IMR-90 (cell line): ENCODE measurements around the gene CREB5. TPM values are rescaled to one million over a fixed set of nuclear protein-coding genes. Genes with fewer than 3 reads are reported as not detected.
A peak's percentile ranks its signal among the peaks of the same experiment; 100 is the strongest.

Source experiments
- ATAC-seq: fragments of 200-7000 bp; cut with Tn5 transposase; 2 replicates; pipeline ENCODE4 v1.9.1; 2020; ENCODE audit warnings: low read depth, mild to moderate bottlenecking, moderate library complexity
- BruUV-seq: library from RNA; stranded (reverse); fragments of 400-500 nt; replicated peaks from 2 replicates; lab custom pipeline; 2021; lab: Mats Ljungman, UMichigan
- CTCF ChIA-PET: fragments of 300-600 bp; formaldehyde crosslinking; extraction: SDS; loops from one replicate; lab custom pipeline; 2021; ENCODE audit warnings: antibody characterized with exemption; lab: Yijun Ruan, JAX
- POLR2A ChIA-PET: fragments of 300-600 bp; sonication (Branson Sonifier 250); formaldehyde crosslinking; loops from one replicate; lab custom pipeline; 2022; ENCODE audit warnings: antibody characterized with exemption; ENCODE audit not compliant: unreplicated experiment; lab: Charles Lee
- DNase-seq: peaks from one replicate; pipeline ENCODE4 v3.0.0; 2013
- H2AFZ ChIP-seq: replicated peaks from 2 replicates; pipeline ENCODE3; 2013; ENCODE audit warnings: low read length, mild to moderate bottlenecking; ENCODE audit not compliant: poor library complexity
- H2AK5ac ChIP-seq: 2 replicates; pipeline ENCODE4 v1.6.1; 2013; ENCODE audit warnings: low read depth, low read length, inconsistent platforms
- H2AK9ac ChIP-seq: replicated peaks from 2 replicates; pipeline ENCODE3; 2013; ENCODE audit warnings: mild to moderate bottlenecking, low read depth, low read length, moderate library complexity; ENCODE audit not compliant: poor library complexity
- H2BK120ac ChIP-seq: 2 replicates; pipeline ENCODE4 v1.6.1; 2013; ENCODE audit warnings: low read depth, low read length, inconsistent platforms
- H2BK15ac ChIP-seq: 3 replicates; pipeline ENCODE4 v1.6.1; 2013; ENCODE audit warnings: low read depth, low read length, inconsistent platforms
- H2BK20ac ChIP-seq: 2 replicates; pipeline ENCODE4 v1.6.1; 2013; ENCODE audit warnings: low read depth, mild to moderate bottlenecking, inconsistent platforms, low read length, moderate library complexity
- H2BK5ac ChIP-seq: 2 replicates; pipeline ENCODE4 v1.6.1; 2013; ENCODE audit warnings: mild to moderate bottlenecking, low read depth, low read length, inconsistent platforms; ENCODE audit not compliant: poor library complexity, severe bottlenecking
- H3K14ac ChIP-seq: replicated peaks from 2 replicates; pipeline ENCODE4 v1.6.1; 2013; ENCODE audit warnings: low read depth, low read length, inconsistent platforms
- H3K18ac ChIP-seq: 2 replicates; pipeline ENCODE4 v1.6.1; 2013; ENCODE audit warnings: low read depth, low read length, control low read depth
- H3K23ac ChIP-seq: 2 replicates; pipeline ENCODE4 v1.6.1; 2013; ENCODE audit warnings: low read depth, low read length, inconsistent platforms
- H3K27ac ChIP-seq: 2 replicates; pipeline ENCODE4 v1.5.1; 2013; ENCODE audit warnings: mild to moderate bottlenecking, control low read depth, low read length; ENCODE audit not compliant: insufficient read depth
- H3K27me3 ChIP-seq: 2 replicates; pipeline ENCODE4 v1.6.1; 2013; ENCODE audit warnings: low read length; ENCODE audit not compliant: control insufficient read depth, insufficient read depth
- H3K36me3 ChIP-seq: 2 replicates; pipeline ENCODE4 v1.6.1; 2013; ENCODE audit warnings: low read length, mixed read lengths; ENCODE audit not compliant: control insufficient read depth, insufficient read depth
- H3K4ac ChIP-seq: 2 replicates; pipeline ENCODE4 v1.6.1; 2013; ENCODE audit warnings: low read depth, low read length, inconsistent platforms
- H3K4me1 ChIP-seq: 2 replicates; pipeline ENCODE4 v1.6.1; 2013; ENCODE audit warnings: low read length, mixed read lengths; ENCODE audit not compliant: control insufficient read depth, insufficient read depth
- H3K4me2 ChIP-seq: 2 replicates; pipeline ENCODE4 v1.6.1; 2013; ENCODE audit warnings: low read depth, mild to moderate bottlenecking, control low read depth, low read length, moderate library complexity
- H3K4me3 ChIP-seq: 2 replicates; pipeline ENCODE4 v1.5.1; 2013; ENCODE audit warnings: low read depth, mild to moderate bottlenecking, control low read depth, low read length, moderate library complexity; ENCODE audit not compliant: insufficient read depth
- H3K56ac ChIP-seq: 2 replicates; pipeline ENCODE4 v1.6.1; 2013; ENCODE audit warnings: low read length, inconsistent platforms; ENCODE audit not compliant: insufficient read depth; ENCODE audit errors: extremely low read depth
- H3K79me1 ChIP-seq, 2 experiments: 2 replicates each; pipeline ENCODE4 v1.6.1; 2013; ENCODE audit warnings: low read length in 2 of 2, inconsistent platforms in 1 of 2, low read depth in 1 of 2
- H3K9ac ChIP-seq: 2 replicates; pipeline ENCODE4 v1.6.1; 2013; ENCODE audit warnings: low read depth, low read length, control low read depth
- H3K9me1 ChIP-seq: 2 replicates; pipeline ENCODE4 v1.6.1; 2013; ENCODE audit warnings: low read length, inconsistent platforms; ENCODE audit not compliant: insufficient read depth
- H3K9me3 ChIP-seq: 2 replicates; pipeline ENCODE4 v1.6.1; 2013; ENCODE audit warnings: low read length; ENCODE audit not compliant: control insufficient read depth, insufficient read depth
- H4K20me1 ChIP-seq: 2 replicates; pipeline ENCODE4 v1.6.1; 2013; ENCODE audit warnings: low read length, inconsistent platforms; ENCODE audit not compliant: insufficient read depth
- H4K5ac ChIP-seq: 2 replicates; pipeline ENCODE4 v1.6.1; 2013; ENCODE audit warnings: mild to moderate bottlenecking, low read depth, low read length, control low read depth
- H4K8ac ChIP-seq, 2 experiments: 2 replicates each; pipeline ENCODE4 v1.6.1; 2013; ENCODE audit warnings: low read depth in 2 of 2, low read length in 2 of 2, control low read depth in 1 of 2, inconsistent platforms in 1 of 2
- H4K91ac ChIP-seq: 2 replicates; pipeline ENCODE4 v1.6.1; 2013; ENCODE audit warnings: low read depth, low read length, inconsistent platforms; ENCODE audit not compliant: insufficient read depth
- CTCF ChIP-seq: conservative IDR thresholded peaks from 2 replicates; pipeline ENCODE4 v1.5.1; 2012; ENCODE audit warnings: mild to moderate bottlenecking, low read depth, low read length, improper control_type of control experiment
- MAZ ChIP-seq: IDR thresholded peaks from 2 replicates; pipeline ENCODE4 v1.6.1; 2012; ENCODE audit warnings: low read depth, mild to moderate bottlenecking, low read length, improper control_type of control experiment, moderate library complexity, borderline replicate concordance
- POLR2A ChIP-seq: IDR thresholded peaks from 2 replicates; pipeline ENCODE4 v1.6.1; 2012; ENCODE audit warnings: mild to moderate bottlenecking, low read depth, low read length
- RFX5 ChIP-seq: IDR thresholded peaks from 2 replicates; pipeline ENCODE4 v1.8.0; 2012; ENCODE audit warnings: low read depth, mild to moderate bottlenecking, low read length, moderate library complexity
- WGBS, 2 experiments: methylation state at CpG; one replicate each; pipeline versions ENCODE4 v1.1.5 to v1.1.7; 2013; ENCODE audit warnings: missing lambda C conversion rate in 2 of 2; ENCODE audit not compliant: insufficient read length in 1 of 2; ENCODE audit errors: extremely low coverage in 2 of 2; 5-methylcytosine and 5-hydroxymethylcytosine counted together
- dilution Hi-C: fragments of 300-500 bp; cut with HindIII; formaldehyde crosslinking; loops from one replicate; pipeline ENCODE4 v1.14.3; 2018; ENCODE audit warnings: low sequenced_read_pairs; ENCODE audit not compliant: unreplicated experiment
- in situ Hi-C: fragments of 300-500 bp; cut with MboI; formaldehyde crosslinking; loops from 3 replicates; pipeline ENCODE4 v1.14.3; 2019; ENCODE audit warnings: low sequenced_read_pairs, inconsistent platforms, mixed read lengths
- intact Hi-C: fragments of 100-400 bp; cut with micrococcal nuclease; formaldehyde crosslinking; loops from 2 replicates; pipeline ENCODE4 v1.10.0; 2022
- polyA plus RNA-seq, 3 experiments: library from polyadenylated mRNA; depleted of rRNA; stranded (reverse); fragments of >200 nt; gene quantifications; 2 replicates each; pipeline ENCODE4 v1.2.3, GENCODE V29; 2012; ENCODE audit warnings: low replicate concordance in 1 of 3
- total RNA-seq: library from RNA; depleted of rRNA; stranded (reverse); fragments of >200 nt; gene quantifications from 2 replicates; pipeline ENCODE4 v1.2.3, GENCODE V29; 2012

The CREB5 gene
- total and polyA plus RNA-seq, 2 of the 4 experiments (the other 2 are of a cell fraction), result 7.3 to 13.1 TPM

GRCh38 chr7:28544453-28545117 is 132.3 kb downstream of the CREB5 start:
- TF ChIP-seq POLR2A, result no peak
- TF ChIP-seq MAZ, result no peak
- no peak for TF ChIP-seq CTCF
- no peak for TF ChIP-seq RFX5
- Histone ChIP-seq H3K36me3 (no peaks in the 10 kb centered on the region), H4K8ac (no peak overlapping the region), H2AFZ (no peak overlapping the region), H2AK5ac (no peak overlapping the region), H3K4me2 (no peak overlapping the region; the same call in 1 of the 2 replicates), H3K4me3 (no peak overlapping the region), H3K4ac (no peak overlapping the region), H3K18ac (no peak overlapping the region), H2BK5ac (no peak overlapping the region), H3K4me1 (no peaks in the 10 kb centered on the region; the same call in 1 of the 2 replicates), H3K14ac (no peak overlapping the region), H3K56ac (no peak overlapping the region), H4K91ac (no peak overlapping the region), H3K23ac (no peak overlapping the region), H4K20me1 (no peaks in the 10 kb centered on the region), H3K9ac (no peak overlapping the region), H3K9me1 (no peaks in the 10 kb centered on the region), H2AK9ac (no peak overlapping the region), H3K27ac (no peak overlapping the region), H2BK20ac (no peak overlapping the region), H4K5ac (no peak overlapping the region), H3K79me1 (no peaks in the 10 kb centered on the region), H3K27me3 (no peaks in the 10 kb centered on the region), H2BK120ac (no peak overlapping the region), H2BK15ac (no peak overlapping the region), H3K9me3 (peaks cover 2% of the 10 kb centered on the region)
- 45% methylated on average over 2 of the region's 3 CpGs; no CpG with 5 or more reads in 1 of the 2 experiments for WGBS, 2 experiments
- ChIA-PET POLR2A (no interaction called here), CTCF (no interaction called here)
- intact Hi-C loops (no loop called here), in situ Hi-C loops (no loop called here), dilution Hi-C loops (no loop called here)
- peak; percentile 68 for ATAC-seq
- no peak for DNase-seq
- BruUV-seq, result no TSS peak
